Neural crest cell (in vitro differentiated cells): ENCODE data around the gene OR6N1. TPM values are rescaled to one million over a fixed set of nuclear protein-coding genes. Genes with fewer than 3 reads are reported as not detected.

Experiments
- DNase-seq: peaks from one replicate; pipeline ENCODE4 v3.0.0; 2021; ENCODE audit warnings: low read depth, mixed read lengths, low spot score
- H3K27ac Mint-ChIP-seq: one replicate; pipeline ENCODE4 v1.8.0; 2021; ENCODE audit warnings: mild to moderate bottlenecking, mixed read lengths; ENCODE audit not compliant: unreplicated experiment
- H3K27me3 Mint-ChIP-seq: 2 replicates; pipeline ENCODE4 v1.8.0; 2021; ENCODE audit warnings: low read depth, mild to moderate bottlenecking, mixed read lengths
- H3K36me3 Mint-ChIP-seq: 2 replicates; pipeline ENCODE4 v1.8.0; 2021; ENCODE audit warnings: low read depth, mild to moderate bottlenecking, mixed read lengths
- H3K4me1 Mint-ChIP-seq: 2 replicates; pipeline ENCODE4 v1.8.0; 2021; ENCODE audit warnings: mixed read lengths
- H3K4me3 Mint-ChIP-seq: one replicate; pipeline ENCODE4 v1.8.0; 2021; ENCODE audit warnings: mild to moderate bottlenecking, mixed read lengths
- H3K9me3 Mint-ChIP-seq: 2 replicates; pipeline ENCODE4 v1.8.0; 2021; ENCODE audit warnings: mixed read lengths
- CTCF ChIP-seq: fragments of 200-600 bp; sonication (generic); conservative IDR thresholded peaks from 2 replicates; pipeline ENCODE4 v1.5.0; 2021; ENCODE audit warnings: antibody characterized with exemption, mild to moderate bottlenecking
- long read RNA-seq: library from polyadenylated mRNA; unstranded; transcript quantifications from one replicate; pipeline ENCODE4 v2.0.0, GENCODE V29; 2020
- total RNA-seq: library from RNA; stranded (reverse); gene quantifications from 2 replicates; pipeline ENCODE4 v1.2.1, GENCODE V29; 2021

Gene OR6N1
- total RNA-seq = not detected in 2 replicates
- long read RNA-seq = 0 reads

GRCh38 chr1:158771950-158772866, at the start of gene OR6N1:
TSS of gene OR6N1 (minus strand) at chr1:158772195. CDS start at chr1:158766682, 5,513 bp downstream.
- H3K27ac Mint-ChIP-seq = no peak within 1 kb of the TSS
- H3K4me3 Mint-ChIP-seq = no peak within 1 kb of the TSS
- H3K4me1 Mint-ChIP-seq = no peaks in the 10 kb centered on the region
- DNase-seq = no peak
- H3K27me3 Mint-ChIP-seq = peaks cover 14% of the 10 kb centered on the region
- no peaks in the 10 kb centered on the region for H3K9me3 Mint-ChIP-seq
- H3K36me3 Mint-ChIP-seq = no peaks in the 10 kb centered on the region
- TF ChIP-seq CTCF = no peak

- Mint-ChIP-seq H3K27me3 (peaks cover 2% of the 10 kb centered on the region), H3K4me3 (no peak overlapping the region), H3K27ac (no peak overlapping the region), H3K4me1 (no peaks in the 10 kb centered on the region), H3K9me3 (peaks cover 9% of the 10 kb centered on the region), H3K36me3 (no peaks in the 10 kb centered on the region)
- DNase-seq = no peak
- TF ChIP-seq CTCF = no peak
Measured at GRCh38 chr1:158821723-158822122, 49.7 kb upstream of the OR6N1 start.

GRCh38 chr1:158819461-158820443, 47.8 kb upstream of the OR6N1 start:
- no peak for TF ChIP-seq CTCF
- no peak for DNase-seq
- peaks cover 2% of the 10 kb centered on the region for H3K9me3 Mint-ChIP-seq
- H3K27ac Mint-ChIP-seq = no peak overlapping the region
- no peaks in the 10 kb centered on the region for H3K4me1 Mint-ChIP-seq
- H3K4me3 Mint-ChIP-seq = no peak overlapping the region
- H3K36me3 Mint-ChIP-seq = no peaks in the 10 kb centered on the region
- peaks cover 2% of the 10 kb centered on the region for H3K27me3 Mint-ChIP-seq

GRCh38 chr1:158818975-158819431, 47.0 kb upstream of the OR6N1 start:
- H3K27ac Mint-ChIP-seq = no peak overlapping the region
- H3K27me3 Mint-ChIP-seq = peaks cover 2% of the 10 kb centered on the region
- no peak for TF ChIP-seq CTCF
- DNase-seq = no peak
- H3K36me3 Mint-ChIP-seq = no peaks in the 10 kb centered on the region
- H3K4me1 Mint-ChIP-seq = no peaks in the 10 kb centered on the region
- H3K4me3 Mint-ChIP-seq = no peak overlapping the region
- H3K9me3 Mint-ChIP-seq = peaks cover 2% of the 10 kb centered on the region

GRCh38 chr1:158818560-158818959, 46.6 kb upstream of the OR6N1 start:
- TF ChIP-seq CTCF = no peak
- H3K27ac Mint-ChIP-seq = no peak overlapping the region
- no peak for DNase-seq

More at GRCh38 chr1:158818560-158818959, 46.6 kb upstream of the OR6N1 start:
- peaks cover under 1% of the 10 kb centered on the region for H3K9me3 Mint-ChIP-seq
- no peaks in the 10 kb centered on the region for H3K4me1 Mint-ChIP-seq
- peaks cover 2% of the 10 kb centered on the region for H3K27me3 Mint-ChIP-seq
- no peak overlapping the region for H3K4me3 Mint-ChIP-seq
- H3K36me3 Mint-ChIP-seq = no peaks in the 10 kb centered on the region
